ENCODE measurements around the gene OTOGL.

OTOGL gene, protein sequence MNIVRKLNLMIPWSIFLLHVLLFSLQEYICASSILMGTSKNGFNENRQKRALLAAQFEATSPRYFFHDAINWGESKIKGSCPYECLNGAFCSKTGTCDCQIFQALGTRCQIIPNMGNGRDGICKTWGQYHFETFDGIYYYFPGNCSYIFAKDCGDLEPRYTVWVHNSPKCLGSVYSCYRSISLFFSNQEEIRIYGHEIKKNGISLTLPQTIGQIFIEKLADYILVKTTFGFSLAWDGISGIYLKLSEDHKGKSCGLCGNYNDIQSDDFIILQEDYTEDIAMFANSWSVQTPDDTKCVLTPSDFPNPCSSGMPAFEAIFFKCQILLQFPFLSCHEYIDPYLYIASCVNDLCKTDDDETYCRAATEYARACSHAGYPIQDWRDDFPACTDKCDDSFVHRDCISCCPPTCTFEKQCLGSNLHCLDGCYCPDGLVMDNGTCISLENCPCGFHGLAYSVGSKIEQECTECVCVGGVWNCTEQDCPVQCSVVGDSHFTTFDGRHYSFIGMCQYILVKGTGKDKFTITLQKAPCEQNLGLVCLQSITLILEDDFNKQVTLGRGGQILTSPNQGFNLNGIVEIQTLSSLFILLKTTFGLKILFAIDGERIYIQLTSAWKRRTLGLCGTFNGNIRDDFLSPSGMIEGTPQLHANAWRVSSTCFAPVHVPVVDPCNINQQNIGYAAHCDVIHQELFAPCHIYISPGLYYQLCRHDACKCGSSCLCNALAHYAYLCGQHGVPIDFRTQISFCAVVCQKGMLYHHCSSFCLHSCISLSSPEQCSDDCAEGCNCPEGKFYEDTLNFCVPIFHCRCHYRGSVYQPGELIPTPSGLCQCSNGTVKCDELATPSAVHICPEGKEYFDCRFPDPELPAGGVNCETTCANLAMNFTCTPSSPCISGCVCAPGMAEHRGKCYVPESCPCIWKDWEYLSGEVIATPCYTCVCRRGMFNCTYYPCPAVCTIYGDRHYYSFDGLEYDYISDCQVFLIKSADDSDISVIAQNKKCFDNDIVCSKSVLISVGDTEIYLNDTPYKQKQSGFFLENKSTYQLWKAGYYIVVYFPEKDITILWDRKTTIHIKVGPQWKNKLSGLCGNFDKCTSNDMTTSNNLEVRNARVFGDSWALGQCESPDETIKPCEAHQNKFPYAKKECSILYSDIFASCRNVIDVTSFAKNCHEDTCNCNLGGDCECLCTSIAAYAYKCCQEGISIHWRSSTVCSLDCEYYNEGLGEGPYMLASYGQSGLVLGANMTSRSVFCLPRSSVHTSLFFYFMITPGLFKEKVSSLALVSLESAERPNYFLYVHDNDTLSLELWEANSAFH (N-terminal part only)

DNA sequence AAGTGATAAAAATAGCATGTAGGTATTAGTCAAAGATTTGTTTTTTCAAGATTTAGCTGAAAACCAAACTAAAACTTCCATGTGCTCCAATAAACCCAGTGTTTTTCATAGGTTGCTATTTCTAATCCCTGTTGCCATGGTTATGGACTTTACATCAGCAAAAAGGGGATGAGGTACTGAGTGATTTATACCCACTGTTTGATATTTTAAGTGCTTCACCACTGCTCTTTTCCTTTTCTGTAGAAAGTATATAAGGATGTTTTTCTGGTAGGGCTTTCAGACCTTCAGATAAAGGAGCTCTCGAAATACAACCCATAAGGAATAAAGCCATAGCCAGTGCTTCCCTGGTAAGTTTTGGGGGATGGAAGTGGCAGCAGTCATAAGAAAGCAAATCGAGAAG is at the start of gene OTOGL:
TSS of gene OTOGL (plus strand) at position 279 of the 400 bp plus-strand sequence. CDS start 109,895 bp downstream, outside the sequence.
- no peak for DNase-seq (ENCODE audit: low read depth)

DNA sequence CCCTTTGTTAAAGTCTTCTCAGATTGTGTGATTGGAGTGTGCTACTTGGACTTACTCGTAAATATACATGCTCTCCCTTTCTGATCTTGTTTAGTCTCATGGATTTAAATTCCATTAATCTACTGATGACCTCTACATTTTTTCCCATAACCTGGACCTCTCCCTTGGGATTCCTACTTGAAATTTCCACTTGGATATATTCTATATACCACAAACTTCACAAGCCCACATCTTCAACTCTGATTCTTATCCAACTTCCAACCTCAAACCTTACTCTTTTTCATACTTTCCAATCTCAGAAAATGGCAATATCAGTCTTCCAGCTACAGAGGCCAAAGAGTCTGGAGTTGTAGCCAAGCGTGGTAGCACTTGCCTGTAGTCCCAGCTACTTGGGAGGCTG is 49.1 kb upstream of the OTOGL start:
- DNase-seq (ENCODE audit: low read depth): no peak

DNA sequence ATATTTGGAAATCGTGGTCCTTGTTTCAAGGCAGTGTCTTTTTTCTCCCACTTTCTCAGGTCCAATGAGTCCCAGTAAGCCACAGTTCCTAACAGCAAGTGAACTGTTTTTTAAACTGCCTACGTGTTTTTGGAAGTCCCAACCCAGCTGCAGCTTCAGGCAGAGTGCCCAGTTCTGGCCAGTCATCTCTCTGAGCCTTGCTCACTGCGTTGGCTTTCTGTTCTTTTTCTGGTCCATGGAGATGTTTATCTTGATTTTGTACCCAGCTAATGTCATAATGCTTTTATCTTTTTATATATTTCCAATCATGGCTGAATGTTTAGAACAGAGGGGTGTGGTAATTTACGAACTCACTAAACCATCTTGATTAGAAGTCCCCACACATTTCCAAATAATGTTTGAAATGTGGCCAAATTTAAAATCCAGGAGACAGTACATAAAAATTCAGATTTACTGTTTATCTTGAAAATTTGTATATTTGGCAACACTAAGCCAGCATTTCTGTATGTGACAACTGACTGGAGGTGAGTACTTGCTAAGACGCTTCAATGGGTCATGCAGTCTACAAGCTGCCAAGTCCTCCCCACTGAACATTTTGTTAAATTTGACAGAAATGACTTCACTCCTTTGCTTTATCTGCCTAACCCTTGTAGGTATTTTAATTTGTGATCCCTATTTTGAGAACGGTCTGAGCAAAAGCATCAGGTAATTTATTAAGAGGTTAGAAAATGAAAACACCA is 46.1 kb upstream of the OTOGL start:
- no peak for DNase-seq (ENCODE audit: low read depth)

- no peak for DNase-seq (ENCODE audit: low read depth)
Measured at GRCh38 chr12:80056232-80056631, 43.1 kb upstream of the OTOGL start.

GRCh38 chr12:80056845-80057244 is 42.5 kb upstream of the OTOGL start:
- DNase-seq (ENCODE audit: low read depth): no peak

DNA sequence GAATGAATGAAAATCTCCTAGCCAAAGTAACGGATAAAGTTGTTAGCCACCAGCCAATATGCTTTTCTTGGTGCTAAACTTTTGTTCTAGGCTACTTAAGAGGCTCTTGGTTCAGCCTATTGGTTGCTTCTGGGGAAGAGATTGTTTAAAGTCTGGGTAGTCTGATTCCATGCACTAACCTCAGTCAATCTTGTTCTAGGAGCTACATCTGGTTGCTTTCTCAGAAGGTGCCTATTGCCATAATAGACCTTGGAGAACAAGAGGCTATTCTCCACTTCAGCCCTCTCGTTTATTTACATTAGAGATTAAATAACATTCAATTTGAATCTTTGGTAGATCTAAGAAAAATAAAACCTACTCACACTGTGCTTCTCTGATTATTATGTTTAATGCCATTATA is 40.8 kb upstream of the OTOGL start:
- DNase-seq (ENCODE audit: low read depth): no peak

DNA sequence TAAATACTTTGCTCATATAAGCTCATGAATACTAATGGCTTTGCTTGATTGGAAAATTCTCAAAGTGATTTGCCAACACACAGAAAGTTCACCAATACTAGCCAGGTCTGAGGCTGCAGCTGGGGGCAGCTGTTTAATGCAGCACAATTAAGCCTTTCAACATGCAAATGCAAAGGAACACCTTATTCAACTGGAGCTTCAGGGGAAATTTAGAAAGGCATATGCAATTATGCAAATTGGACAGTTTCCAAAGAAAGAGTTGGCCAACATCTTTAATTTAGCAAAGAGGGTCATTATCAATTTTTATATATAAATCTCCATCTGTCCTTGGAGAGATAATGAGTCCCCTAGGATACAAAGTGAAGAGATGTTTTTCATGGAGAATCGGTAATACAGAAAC is 40.2 kb upstream of the OTOGL start:
- DNase-seq (ENCODE audit: low read depth): no peak

GRCh38 chr12:80059875-80060274 is 39.5 kb upstream of the OTOGL start:
- DNase-seq (ENCODE audit: low read depth): no peak

- DNase-seq (ENCODE audit: low read depth): no peak
Measured at GRCh38 chr12:80064269-80064668, 35.1 kb upstream of the OTOGL start.

DNA sequence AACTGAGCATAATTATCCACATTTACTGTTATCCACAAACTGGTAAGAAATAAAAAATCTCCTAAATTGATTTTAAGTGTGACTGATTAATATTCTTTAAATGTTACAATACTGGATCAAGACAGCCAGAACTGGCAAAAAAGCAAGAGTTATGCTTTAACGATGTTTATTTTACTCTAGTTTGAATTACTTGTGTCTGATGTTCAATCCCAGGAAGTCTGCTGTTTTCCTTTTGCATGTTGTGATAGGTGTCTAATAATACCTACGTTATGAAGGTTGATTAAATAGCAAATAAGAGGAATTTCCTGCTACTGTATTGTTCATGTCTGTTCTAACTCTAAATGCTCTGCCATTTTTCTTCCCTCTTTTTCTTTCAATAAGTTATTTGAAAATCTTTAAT is 34.4 kb upstream of the OTOGL start:
- no peak for DNase-seq (ENCODE audit: low read depth)

GRCh38 chr12:80068173-80068572 is 31.2 kb upstream of the OTOGL start:
- no peak for DNase-seq (ENCODE audit: low read depth)

DNA sequence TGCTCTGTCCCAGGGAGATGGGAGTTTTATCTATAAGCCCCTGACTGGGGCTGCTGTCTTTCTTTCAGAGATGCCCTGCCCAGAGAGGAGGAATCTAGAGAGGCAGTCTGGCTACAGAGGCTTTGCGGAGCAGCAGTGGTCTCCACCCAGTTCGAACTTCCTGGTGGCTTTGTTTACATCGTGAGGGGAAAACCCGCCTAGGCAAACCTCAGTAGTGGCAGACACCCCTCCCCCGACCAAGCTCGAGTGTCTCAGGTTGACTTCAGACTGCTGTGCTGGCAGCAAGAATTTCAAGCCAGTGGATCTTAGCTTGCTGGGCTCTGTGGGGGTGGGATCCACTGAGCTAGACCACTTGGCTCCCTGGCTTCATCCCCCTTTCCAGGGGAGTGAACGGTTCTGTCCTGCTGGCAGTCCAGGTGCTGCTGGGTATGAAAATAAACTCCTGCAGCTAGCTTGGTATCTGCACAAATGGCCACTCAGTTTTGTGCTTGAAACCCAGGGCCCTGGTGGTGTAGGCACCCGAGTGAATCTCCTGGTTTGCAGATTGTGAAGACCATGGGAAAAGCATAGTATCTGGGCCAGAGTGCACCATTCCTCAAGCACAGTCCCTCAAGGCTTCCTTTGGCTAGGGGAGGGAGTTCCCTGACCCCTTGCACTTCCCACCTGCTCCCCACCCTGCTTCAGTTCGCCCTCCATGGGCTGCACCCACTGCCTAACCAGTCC is 15.3 kb upstream of the OTOGL start:
- peak; percentile 23 for DNase-seq (ENCODE audit: low read depth)

- DNase-seq (ENCODE audit: low read depth): no peak
Measured at GRCh38 chr12:80086025-80086424, 13.3 kb upstream of the OTOGL start.

DNA sequence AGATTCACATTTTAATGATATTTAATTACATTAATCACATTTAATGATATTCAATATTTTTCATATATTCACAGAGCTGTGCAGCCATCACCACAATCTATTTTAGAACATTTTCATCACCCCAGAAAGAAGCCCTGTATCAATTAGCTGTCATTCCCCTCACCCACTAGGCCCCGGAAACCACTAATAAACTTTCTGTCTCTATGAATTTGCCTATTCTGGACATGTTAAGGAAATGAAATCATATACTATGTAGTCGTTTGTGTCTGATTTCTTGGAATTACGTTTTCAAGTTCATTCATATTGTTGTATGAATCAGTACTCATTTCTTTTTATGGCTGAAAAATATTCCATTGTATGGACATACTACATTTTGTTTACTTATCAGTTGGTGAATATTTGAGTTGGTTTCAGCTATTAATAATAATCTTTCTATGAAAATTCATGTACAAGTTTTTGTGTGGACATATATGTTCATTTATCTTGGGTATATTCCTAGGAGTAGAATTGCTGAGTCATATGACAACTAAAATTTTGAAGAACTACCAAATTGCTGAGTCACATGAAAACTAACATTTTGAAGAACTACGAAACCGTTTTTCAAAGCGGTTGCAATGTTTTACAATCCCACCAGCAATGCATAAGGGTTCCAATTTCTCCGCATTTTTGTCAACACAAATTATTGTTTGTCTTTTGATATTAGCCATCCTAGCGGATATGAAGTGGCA is 11.7 kb upstream of the OTOGL start:
- no peak for DNase-seq (ENCODE audit: low read depth)

- no peak for DNase-seq (ENCODE audit: low read depth)
Measured at GRCh38 chr12:80100591-80100990, 1.3 kb downstream of the OTOGL start.

DNA sequence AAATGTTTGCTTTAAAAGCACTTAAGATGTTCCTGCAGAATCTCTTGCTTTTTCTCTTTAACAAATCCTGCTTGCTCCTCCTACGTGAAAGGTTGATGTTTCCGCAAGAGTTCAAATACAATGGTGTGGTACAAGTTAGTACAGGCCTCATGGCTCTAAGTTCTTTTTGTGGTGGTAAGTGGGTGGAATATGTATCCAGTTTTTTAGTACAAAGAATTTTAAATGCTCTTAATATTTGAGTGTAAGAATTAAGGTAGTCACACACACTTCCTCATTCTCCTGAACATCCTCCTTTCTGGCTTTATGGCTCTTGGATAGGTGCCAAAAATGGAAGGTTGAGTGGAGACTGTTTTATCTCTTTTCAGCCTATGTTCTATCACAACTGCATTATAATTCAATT is 1.8 kb downstream of the OTOGL start:
- no peak for DNase-seq (ENCODE audit: low read depth)

GRCh38 chr12:80107221-80107620 is 7.9 kb downstream of the OTOGL start:
- DNase-seq (ENCODE audit: low read depth): no peak

DNA sequence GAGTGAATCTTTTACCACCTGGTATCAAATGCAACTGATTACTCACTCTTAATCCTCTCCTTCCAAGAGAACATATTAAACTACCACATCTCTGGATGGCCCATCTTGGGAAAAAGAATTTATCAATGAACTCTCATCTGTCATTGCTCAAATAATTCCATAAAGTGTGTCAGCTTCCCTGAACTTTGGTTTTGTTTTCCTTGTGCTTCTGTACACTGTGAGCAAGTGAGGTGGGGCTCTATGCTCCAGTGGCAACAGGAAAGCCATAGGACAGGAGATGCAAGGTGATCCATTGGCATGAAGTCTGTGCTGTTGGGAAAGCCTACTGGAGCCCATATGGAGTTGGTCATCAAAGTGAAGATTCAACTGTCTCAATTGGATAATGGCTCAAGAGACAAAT is 17.4 kb downstream of the OTOGL start:
- DNase-seq (ENCODE audit: low read depth): no peak

GRCh38 chr12:80118565-80119324 is 19.4 kb downstream of the OTOGL start:
- no peak for DNase-seq (ENCODE audit: low read depth)

Measured in activated T-cell treated with anti-CD3 and anti-CD28 coated beads for 1 hour (primary cell).